ENCODE data around the gene BCAP31.

DNA sequence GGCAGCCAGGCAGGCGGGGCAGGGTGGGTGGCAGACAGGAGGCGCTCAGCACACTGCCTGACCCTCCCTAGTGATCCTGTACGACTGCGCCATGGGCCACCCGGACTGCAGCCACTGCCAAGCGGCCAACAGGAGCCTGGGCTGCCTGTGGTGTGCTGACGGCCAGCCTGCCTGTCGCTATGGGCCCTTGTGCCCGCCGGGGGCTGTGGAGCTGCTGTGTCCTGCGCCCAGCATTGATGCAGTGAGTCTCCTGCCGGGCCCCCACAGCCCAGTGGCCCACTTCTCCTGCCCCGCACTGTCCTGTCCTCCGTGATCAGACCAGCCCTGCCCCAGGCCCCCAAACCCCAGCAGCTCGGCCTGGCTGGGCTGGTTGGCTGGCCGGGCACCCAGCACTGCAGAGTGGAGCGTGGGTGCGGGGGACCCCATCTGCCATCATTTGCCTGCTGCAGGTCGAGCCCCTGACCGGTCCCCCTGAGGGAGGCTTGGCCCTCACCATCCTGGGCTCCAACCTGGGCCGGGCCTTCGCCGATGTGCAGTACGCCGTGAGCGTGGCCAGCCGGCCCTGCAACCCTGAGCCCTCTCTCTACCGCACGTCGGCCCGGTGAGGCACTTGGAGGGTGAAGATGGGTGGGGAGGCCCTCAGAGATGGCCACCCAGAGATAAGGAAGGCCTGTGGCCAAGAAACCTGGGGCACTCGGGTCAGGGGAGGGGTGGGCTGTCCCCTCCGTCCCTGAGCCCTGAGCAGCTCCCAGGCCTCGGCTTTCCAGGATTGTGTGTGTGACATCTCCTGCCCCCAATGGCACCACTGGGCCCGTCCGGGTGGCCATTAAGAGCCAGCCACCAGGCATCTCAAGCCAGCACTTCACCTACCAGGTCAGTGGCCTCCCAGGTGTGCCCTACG, 47.5 kb upstream of the BCAP31 start:
- TF ChIP-seq, protein P1, sequence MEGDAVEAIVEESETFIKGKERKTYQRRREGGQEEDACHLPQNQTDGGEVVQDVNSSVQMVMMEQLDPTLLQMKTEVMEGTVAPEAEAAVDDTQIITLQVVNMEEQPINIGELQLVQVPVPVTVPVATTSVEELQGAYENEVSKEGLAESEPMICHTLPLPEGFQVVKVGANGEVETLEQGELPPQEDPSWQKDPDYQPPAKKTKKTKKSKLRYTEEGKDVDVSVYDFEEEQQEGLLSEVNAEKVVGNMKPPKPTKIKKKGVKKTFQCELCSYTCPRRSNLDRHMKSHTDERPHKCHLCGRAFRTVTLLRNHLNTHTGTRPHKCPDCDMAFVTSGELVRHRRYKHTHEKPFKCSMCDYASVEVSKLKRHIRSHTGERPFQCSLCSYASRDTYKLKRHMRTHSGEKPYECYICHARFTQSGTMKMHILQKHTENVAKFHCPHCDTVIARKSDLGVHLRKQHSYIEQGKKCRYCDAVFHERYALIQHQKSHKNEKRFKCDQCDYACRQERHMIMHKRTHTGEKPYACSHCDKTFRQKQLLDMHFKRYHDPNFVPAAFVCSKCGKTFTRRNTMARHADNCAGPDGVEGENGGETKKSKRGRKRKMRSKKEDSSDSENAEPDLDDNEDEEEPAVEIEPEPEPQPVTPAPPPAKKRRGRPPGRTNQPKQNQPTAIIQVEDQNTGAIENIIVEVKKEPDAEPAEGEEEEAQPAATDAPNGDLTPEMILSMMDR (IDR thresholded peaks at IDR 0.05), result no peak
- no peak for TF ChIP-seq POLR2AphosphoS5 (IDR thresholded peaks at IDR 0.05; ENCODE audit: low read depth, low read length)
- TF ChIP-seq, protein P2, sequence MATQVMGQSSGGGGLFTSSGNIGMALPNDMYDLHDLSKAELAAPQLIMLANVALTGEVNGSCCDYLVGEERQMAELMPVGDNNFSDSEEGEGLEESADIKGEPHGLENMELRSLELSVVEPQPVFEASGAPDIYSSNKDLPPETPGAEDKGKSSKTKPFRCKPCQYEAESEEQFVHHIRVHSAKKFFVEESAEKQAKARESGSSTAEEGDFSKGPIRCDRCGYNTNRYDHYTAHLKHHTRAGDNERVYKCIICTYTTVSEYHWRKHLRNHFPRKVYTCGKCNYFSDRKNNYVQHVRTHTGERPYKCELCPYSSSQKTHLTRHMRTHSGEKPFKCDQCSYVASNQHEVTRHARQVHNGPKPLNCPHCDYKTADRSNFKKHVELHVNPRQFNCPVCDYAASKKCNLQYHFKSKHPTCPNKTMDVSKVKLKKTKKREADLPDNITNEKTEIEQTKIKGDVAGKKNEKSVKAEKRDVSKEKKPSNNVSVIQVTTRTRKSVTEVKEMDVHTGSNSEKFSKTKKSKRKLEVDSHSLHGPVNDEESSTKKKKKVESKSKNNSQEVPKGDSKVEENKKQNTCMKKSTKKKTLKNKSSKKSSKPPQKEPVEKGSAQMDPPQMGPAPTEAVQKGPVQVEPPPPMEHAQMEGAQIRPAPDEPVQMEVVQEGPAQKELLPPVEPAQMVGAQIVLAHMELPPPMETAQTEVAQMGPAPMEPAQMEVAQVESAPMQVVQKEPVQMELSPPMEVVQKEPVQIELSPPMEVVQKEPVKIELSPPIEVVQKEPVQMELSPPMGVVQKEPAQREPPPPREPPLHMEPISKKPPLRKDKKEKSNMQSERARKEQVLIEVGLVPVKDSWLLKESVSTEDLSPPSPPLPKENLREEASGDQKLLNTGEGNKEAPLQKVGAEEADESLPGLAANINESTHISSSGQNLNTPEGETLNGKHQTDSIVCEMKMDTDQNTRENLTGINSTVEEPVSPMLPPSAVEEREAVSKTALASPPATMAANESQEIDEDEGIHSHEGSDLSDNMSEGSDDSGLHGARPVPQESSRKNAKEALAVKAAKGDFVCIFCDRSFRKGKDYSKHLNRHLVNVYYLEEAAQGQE (IDR thresholded peaks at IDR 0.05; ENCODE audit: insufficient read depth in 1 of 2, low read depth in 2 of 2, low read length in 1 of 2), result no peak
- no peak for TF ChIP-seq SIN3A (IDR thresholded peaks at IDR 0.05; ENCODE audit: borderline replicate concordance, insufficient read depth, low read depth, low read length)
- no peak for TF ChIP-seq TCF7L2 (IDR thresholded peaks at IDR 0.05; ENCODE audit: low read depth, low read length)

All from Panc1 (cell line).